ENCODE results near the gene MUTYH.

DNA sequence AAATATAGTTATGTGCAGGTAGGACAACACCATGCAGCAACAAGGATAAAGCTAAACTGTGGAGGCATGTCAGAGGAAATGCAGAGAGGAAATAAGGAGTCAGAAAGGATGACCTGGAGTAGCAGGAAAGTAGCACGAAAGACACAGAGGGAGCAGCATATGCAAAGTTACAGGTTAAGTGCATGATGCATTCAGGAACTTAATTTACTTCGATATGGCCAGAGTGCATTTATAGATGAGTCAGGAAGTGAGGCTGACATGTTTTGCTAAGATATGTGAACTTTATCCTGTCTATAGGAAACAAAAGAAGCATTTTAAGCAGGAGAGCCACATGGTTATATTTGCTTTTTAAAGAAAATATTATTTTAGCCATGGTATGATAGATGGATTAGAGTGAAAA, 15.4 kb upstream of the MUTYH start:
- no peak for TF ChIP-seq TAF1 (IDR thresholded peaks at IDR 0.05; ENCODE audit: low read depth)
- no peak for TF ChIP-seq CTCF (IDR thresholded peaks at IDR 0.05; ENCODE audit: poor library complexity, severe bottlenecking)
- TF ChIP-seq EZH2 (IDR thresholded peaks at IDR 0.05; ENCODE audit: borderline replicate concordance, insufficient read depth, low read length, poor library complexity, severe bottlenecking), result no peak
- no peak for TF ChIP-seq EP300 (conservative IDR thresholded peaks at IDR 0.05; ENCODE audit: poor library complexity, severe bottlenecking)
- TF ChIP-seq POLR2AphosphoS5 (IDR thresholded peaks at IDR 0.05), result no peak
- TF ChIP-seq, protein P1, sequence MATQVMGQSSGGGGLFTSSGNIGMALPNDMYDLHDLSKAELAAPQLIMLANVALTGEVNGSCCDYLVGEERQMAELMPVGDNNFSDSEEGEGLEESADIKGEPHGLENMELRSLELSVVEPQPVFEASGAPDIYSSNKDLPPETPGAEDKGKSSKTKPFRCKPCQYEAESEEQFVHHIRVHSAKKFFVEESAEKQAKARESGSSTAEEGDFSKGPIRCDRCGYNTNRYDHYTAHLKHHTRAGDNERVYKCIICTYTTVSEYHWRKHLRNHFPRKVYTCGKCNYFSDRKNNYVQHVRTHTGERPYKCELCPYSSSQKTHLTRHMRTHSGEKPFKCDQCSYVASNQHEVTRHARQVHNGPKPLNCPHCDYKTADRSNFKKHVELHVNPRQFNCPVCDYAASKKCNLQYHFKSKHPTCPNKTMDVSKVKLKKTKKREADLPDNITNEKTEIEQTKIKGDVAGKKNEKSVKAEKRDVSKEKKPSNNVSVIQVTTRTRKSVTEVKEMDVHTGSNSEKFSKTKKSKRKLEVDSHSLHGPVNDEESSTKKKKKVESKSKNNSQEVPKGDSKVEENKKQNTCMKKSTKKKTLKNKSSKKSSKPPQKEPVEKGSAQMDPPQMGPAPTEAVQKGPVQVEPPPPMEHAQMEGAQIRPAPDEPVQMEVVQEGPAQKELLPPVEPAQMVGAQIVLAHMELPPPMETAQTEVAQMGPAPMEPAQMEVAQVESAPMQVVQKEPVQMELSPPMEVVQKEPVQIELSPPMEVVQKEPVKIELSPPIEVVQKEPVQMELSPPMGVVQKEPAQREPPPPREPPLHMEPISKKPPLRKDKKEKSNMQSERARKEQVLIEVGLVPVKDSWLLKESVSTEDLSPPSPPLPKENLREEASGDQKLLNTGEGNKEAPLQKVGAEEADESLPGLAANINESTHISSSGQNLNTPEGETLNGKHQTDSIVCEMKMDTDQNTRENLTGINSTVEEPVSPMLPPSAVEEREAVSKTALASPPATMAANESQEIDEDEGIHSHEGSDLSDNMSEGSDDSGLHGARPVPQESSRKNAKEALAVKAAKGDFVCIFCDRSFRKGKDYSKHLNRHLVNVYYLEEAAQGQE (IDR thresholded peaks at IDR 0.05; ENCODE audit: borderline replicate concordance), result no peak
